Stimulated activated CD8-positive, alpha-beta memory T cell treated with anti-CD3 and anti-CD28 coated beads, Interleukin-4, amount 100 ng/mL, for 1 hour (primary cell): ENCODE results near the gene PNLIPRP3.
"Not testable (repeated sequence)": the region's sequence is repeated elsewhere in the genome, so short reads cannot be mapped to it uniquely, and the experiment has no call there.

Source experiments
- DNase-seq, 2 donors: peaks; one replicate each; pipeline ENCODE4 v3.0.0-alpha.2; 2020; ENCODE audit warnings: low read depth in 2 of 2, low spot score in 1 of 2

Gene PNLIPRP3

GRCh38 chr10:116427671-116428070, at the start of gene PNLIPRP3:
Gene PNLIPRP3, plus strand, starts transcription at chr10:116427847. Its CDS starts 166 bp downstream, at chr10:116428013.
- DNase-seq: no peak

GRCh38 chr10:116382290-116382689, 45.4 kb upstream of the PNLIPRP3 start:
- DNase-seq: no peak

GRCh38 chr10:116385311-116385710, 42.3 kb upstream of the PNLIPRP3 start:
- DNase-seq: no peak

- DNase-seq: no peak
Observed at GRCh38 chr10:116385994-116386809, 41.4 kb upstream of the PNLIPRP3 start.

GRCh38 chr10:116393246-116393831, 34.3 kb upstream of the PNLIPRP3 start:
- DNase-seq: not testable (repeated sequence)

- no peak for DNase-seq
Observed at GRCh38 chr10:116395223-116395985, 32.2 kb upstream of the PNLIPRP3 start.

- DNase-seq: no peak
Observed at GRCh38 chr10:116398224-116398623, 29.4 kb upstream of the PNLIPRP3 start.

GRCh38 chr10:116402858-116403257, 24.8 kb upstream of the PNLIPRP3 start:
- no peak for DNase-seq

- DNase-seq: no peak
Observed at GRCh38 chr10:116403740-116404250, 23.9 kb upstream of the PNLIPRP3 start.

- no peak for DNase-seq
Observed at GRCh38 chr10:116408719-116409118, 18.9 kb upstream of the PNLIPRP3 start.

GRCh38 chr10:116410351-116410750, 17.3 kb upstream of the PNLIPRP3 start:
- DNase-seq: no peak

- no peak for DNase-seq
Observed at GRCh38 chr10:116417821-116418220, 9.8 kb upstream of the PNLIPRP3 start.

GRCh38 chr10:116418389-116418788, 9.3 kb upstream of the PNLIPRP3 start:
- DNase-seq: no peak

- DNase-seq: no peak
Observed at GRCh38 chr10:116421815-116422214, 5.8 kb upstream of the PNLIPRP3 start.

GRCh38 chr10:116429288-116429977, 1.8 kb downstream of the PNLIPRP3 start:
- no peak for DNase-seq

- DNase-seq: no peak
Observed at GRCh38 chr10:116430288-116430687, 2.6 kb downstream of the PNLIPRP3 start.

- no peak for DNase-seq
Observed at GRCh38 chr10:116431598-116431997, 4.0 kb downstream of the PNLIPRP3 start.

- no peak for DNase-seq
Observed at GRCh38 chr10:116437076-116437692, 9.5 kb downstream of the PNLIPRP3 start.

- DNase-seq: no peak
Observed at GRCh38 chr10:116440330-116441030, 12.8 kb downstream of the PNLIPRP3 start.

GRCh38 chr10:116444527-116445142, 17.0 kb downstream of the PNLIPRP3 start:
- no peak for DNase-seq
